HEK293T (cell line): Measurements from ENCODE around the gene CHTOP.

Source experiments
- CTCF ChIA-PET: fragments of 350-600 bp; formaldehyde crosslinking; extraction: SDS; loops from one replicate; lab custom pipeline; 2021; ENCODE audit warnings: antibody characterized with exemption, inconsistent platforms; lab: Yijun Ruan, JAX
- POLR2A ChIA-PET: fragments of 350-600 bp; formaldehyde crosslinking; extraction: SDS; loops from one replicate; lab custom pipeline; 2020; ENCODE audit warnings: antibody characterized with exemption, inconsistent platforms; lab: Yijun Ruan, JAX
- DNase-seq: peaks from one replicate; pipeline ENCODE4 v3.0.0; 2012; ENCODE audit warnings: mixed read lengths; ENCODE audit errors: extremely low spot score
- ARNT ChIP-seq: fragments of 450-650 bp; IDR thresholded peaks from 2 replicates; pipeline ENCODE4 v1.6.1; 2017; ENCODE audit warnings: mild to moderate bottlenecking
- BHLHE40 ChIP-seq: fragments of 450-650 bp; IDR thresholded peaks from 2 replicates; pipeline ENCODE4 v1.6.1; 2016; ENCODE audit warnings: mild to moderate bottlenecking, moderate library complexity, borderline replicate concordance
- CTBP1 ChIP-seq: fragments of 450-650 bp; IDR thresholded peaks from 2 replicates; pipeline ENCODE4 v1.6.1; 2016; ENCODE audit warnings: borderline replicate concordance
- ELF4 ChIP-seq: fragments of 450-650 bp; IDR thresholded peaks from 2 replicates; pipeline ENCODE4 v1.6.1; 2017; ENCODE audit warnings: antibody characterized with exemption
- FOXA1 ChIP-seq: fragments of 450-650 bp; IDR thresholded peaks from 2 replicates; pipeline ENCODE4 v1.6.1; 2016; ENCODE audit warnings: mild to moderate bottlenecking
- FOXK2 ChIP-seq: fragments of 450-650 bp; IDR thresholded peaks from 2 replicates; pipeline ENCODE4 v1.6.1; 2016; ENCODE audit warnings: mild to moderate bottlenecking
- FOXM1 ChIP-seq: fragments of 450-650 bp; IDR thresholded peaks from 2 replicates; pipeline ENCODE4 v1.6.1; 2017; ENCODE audit warnings: mild to moderate bottlenecking, borderline replicate concordance
- HDGF ChIP-seq: fragments of 450-650 bp; IDR thresholded peaks from 2 replicates; pipeline ENCODE4 v1.6.1; 2017; ENCODE audit warnings: antibody characterized with exemption, borderline replicate concordance
- L3MBTL2 ChIP-seq: fragments of 450-650 bp; conservative IDR thresholded peaks from 2 replicates; pipeline ENCODE4 v1.6.1; 2016; ENCODE audit warnings: mild to moderate bottlenecking
- LEF1 ChIP-seq: fragments of 450-650 bp; IDR thresholded peaks from 2 replicates; pipeline ENCODE4 v1.6.1; 2017; ENCODE audit warnings: mild to moderate bottlenecking, borderline replicate concordance
- NFRKB ChIP-seq: fragments of 450-650 bp; IDR thresholded peaks from 2 replicates; pipeline ENCODE4 v1.6.1; 2016; ENCODE audit warnings: mild to moderate bottlenecking, moderate library complexity
- PKNOX1 ChIP-seq: fragments of 450-650 bp; IDR thresholded peaks from 2 replicates; pipeline ENCODE4 v1.6.1; 2016
- SP1 ChIP-seq: fragments of 450-650 bp; IDR thresholded peaks from 2 replicates; pipeline ENCODE4 v1.6.1; 2017
- SUZ12 ChIP-seq: fragments of 450-650 bp; IDR thresholded peaks from 2 replicates; pipeline ENCODE4 v1.6.1; 2016; ENCODE audit warnings: mild to moderate bottlenecking
- TARDBP ChIP-seq: fragments of 450-650 bp; IDR thresholded peaks from 2 replicates; pipeline ENCODE4 v1.6.1; 2016
- ZNF384 ChIP-seq: fragments of 450-650 bp; IDR thresholded peaks from 2 replicates; pipeline ENCODE4 v1.6.1; 2016

The CHTOP gene

DNA sequence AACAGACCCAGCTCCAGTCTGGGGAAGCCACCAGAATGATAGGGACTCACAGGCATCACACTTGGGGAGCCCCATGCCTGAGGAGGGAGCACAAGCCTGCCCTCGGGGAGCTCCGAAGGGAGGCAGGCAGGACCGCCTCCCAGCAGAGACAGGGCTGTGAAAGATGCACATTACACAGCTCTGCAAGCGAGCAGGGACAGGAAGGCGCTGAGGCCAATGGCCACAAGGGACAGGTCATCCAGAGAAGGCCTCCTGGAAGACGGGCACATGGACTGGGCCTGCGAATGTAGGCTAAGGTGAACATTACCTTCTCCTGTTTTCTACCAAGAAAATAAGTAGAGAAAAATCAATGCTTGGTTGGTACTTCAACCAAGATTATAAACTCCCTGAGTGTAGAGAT, 48.9 kb downstream of the CHTOP start:
- POLR2A ChIA-PET = interaction anchor here (1.4 kb wide), 1 partner anchor 45 kb away, joined by 3 read pairs; the partner anchor contains the start of gene INTS3
- CTCF ChIA-PET = no interaction called here
- TF ChIP-seq FOXK2 (no peak), SUZ12 (no peak), LEF1 (no peak), NFRKB (no peak), L3MBTL2 (no peak), ELF4 (no peak), PKNOX1 (no peak), TARDBP (no peak), FOXM1 (no peak), BHLHE40 (no peak), SP1 (no peak), FOXA1 (no peak), HDGF (no peak), ARNT (no peak), ZNF384 (no peak)
- no peak for DNase-seq

GRCh38 chr1:153683854-153684253, 50.0 kb downstream of the CHTOP start:
- ChIA-PET CTCF (interaction anchor here (0.6 to 1.0 kb wide), 2 partner anchors 65 to 490 kb away, joined by 3 read pairs; no protein-coding TSS in a partner anchor), POLR2A (no interaction called here)
- no peak for DNase-seq
- TF ChIP-seq SUZ12 = no peak
- no peak for TF ChIP-seq SP1
- TF ChIP-seq L3MBTL2 = no peak

DNA sequence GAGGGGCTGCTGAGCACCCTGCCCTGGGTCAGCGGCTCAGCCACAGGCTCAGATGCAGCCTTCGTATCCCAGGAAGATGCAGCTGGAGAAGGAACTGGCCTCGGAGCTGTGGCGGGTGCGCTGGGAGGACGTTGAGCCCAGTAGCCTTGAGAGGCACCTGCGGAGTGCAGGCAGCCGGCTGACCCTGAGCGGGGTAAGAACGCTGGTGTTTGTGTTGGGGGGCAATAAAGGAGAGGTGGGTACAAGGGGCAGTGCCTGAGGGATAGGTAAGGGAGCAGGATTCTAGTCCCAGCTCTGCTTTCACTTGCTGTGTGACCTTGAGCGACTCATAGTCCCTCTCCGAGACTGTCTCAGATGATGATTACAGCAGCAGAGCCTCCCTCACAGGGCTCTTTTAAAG, 51.0 kb downstream of the CHTOP start:
- ChIA-PET CTCF (no interaction called here), POLR2A (no interaction called here)
- no peak for DNase-seq
- TF ChIP-seq FOXA1 (no peak), BHLHE40 (no peak), ELF4 (no peak), LEF1 (no peak), L3MBTL2 (no peak), FOXK2 (no peak), FOXM1 (no peak), ARNT (no peak), ZNF384 (no peak)

GRCh38 chr1:153685544-153686340, 51.9 kb downstream of the CHTOP start:
- TF ChIP-seq FOXM1 (no peak), HDGF (no peak), ELF4 (no peak), L3MBTL2 (no peak), FOXA1 (no peak), TARDBP (no peak), FOXK2 (no peak), ARNT (no peak), ZNF384 (no peak), LEF1 (no peak), SP1 (no peak)
- CTCF ChIA-PET = interaction anchor here (0.6 to 0.9 kb wide), 2 partner anchors 44 to 175 kb away, joined by 3 to 4 read pairs; no protein-coding TSS in a partner anchor
- no peak for DNase-seq
- POLR2A ChIA-PET = interaction anchor here (1.4 kb wide), 1 partner anchor 42 kb away, joined by 3 read pairs; the partner anchor contains the start of gene INTS3

GRCh38 chr1:153687346-153688125, 53.7 kb downstream of the CHTOP start:
- TF ChIP-seq FOXA1 (no peak), FOXM1 (no peak), LEF1 (no peak), CTBP1 (no peak), SUZ12 (no peak), TARDBP (no peak)
- ChIA-PET POLR2A (interaction anchor here (1.3 to 1.6 kb wide), 3 partner anchors 11 to 40 kb away, joined by 3 to 6 read pairs (median 4); partner anchors contain the start of gene INTS3), CTCF (no interaction called here)
- DNase-seq = no peak

DNA sequence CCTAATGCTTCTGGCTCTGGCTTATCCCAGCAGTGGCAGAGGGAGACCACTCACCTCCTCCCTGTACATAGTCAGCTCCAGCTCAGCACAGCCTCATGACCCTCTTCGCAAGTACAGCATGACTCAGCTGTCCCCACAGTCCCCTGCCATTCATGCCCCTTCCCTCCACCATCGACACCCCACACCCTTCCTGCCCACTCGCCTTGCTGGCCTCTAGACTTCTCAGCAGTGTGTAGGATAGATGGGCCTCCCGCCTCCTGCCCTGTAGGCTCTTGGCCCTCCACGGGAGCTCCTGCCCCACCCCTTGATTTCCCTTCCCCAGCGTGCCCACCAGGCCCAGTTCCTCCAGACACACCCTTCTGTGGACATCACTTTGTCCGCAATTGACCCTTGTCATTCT, 54.4 kb downstream of the CHTOP start:
- CTCF ChIA-PET = no interaction called here
- no peak for DNase-seq
- TF ChIP-seq ELF4 (no peak), TARDBP (no peak), ZNF384 (no peak), SUZ12 (no peak)
- POLR2A ChIA-PET = interaction anchor here (1.0 to 1.6 kb wide), 4 partner anchors 10 to 39 kb away, joined by 3 to 6 read pairs (median 4); partner anchors contain the start of gene INTS3

- CTCF ChIA-PET = no interaction called here
- no peak for TF ChIP-seq BHLHE40
- no peak for TF ChIP-seq LEF1
- TF ChIP-seq HDGF = no peak
- TF ChIP-seq CTBP1 = no peak
- no peak for TF ChIP-seq PKNOX1
- TF ChIP-seq FOXM1 = no peak
- no peak for TF ChIP-seq SUZ12
- TF ChIP-seq FOXK2 = no peak
- TF ChIP-seq ZNF384 = no peak
- no peak for TF ChIP-seq NFRKB
- no peak for TF ChIP-seq SP1
- TF ChIP-seq ELF4 = no peak
- no peak for TF ChIP-seq L3MBTL2
- no peak for TF ChIP-seq FOXA1
- TF ChIP-seq ARNT = no peak
- TF ChIP-seq TARDBP = no peak
- POLR2A ChIA-PET = interaction anchor here (1.0 to 1.6 kb wide), 4 partner anchors 9 to 39 kb away, joined by 3 to 6 read pairs (median 4); partner anchors contain the start of gene INTS3
- no peak for DNase-seq
Measured at GRCh38 chr1:153688736-153689328, 55.0 kb downstream of the CHTOP start.
